Amniotic epithelial cell (primary cell): Measurements from ENCODE around the gene ECE1.
"Not testable (repeated sequence)": the region's sequence is repeated elsewhere in the genome, so short reads cannot be mapped to it uniquely, and the experiment has no call there.

Source experiments
- DNase-seq: peaks from one replicate; pipeline ENCODE4 v3.0.0-alpha.2; 2010; ENCODE audit warnings: low read depth

The ECE1 gene

DNA sequence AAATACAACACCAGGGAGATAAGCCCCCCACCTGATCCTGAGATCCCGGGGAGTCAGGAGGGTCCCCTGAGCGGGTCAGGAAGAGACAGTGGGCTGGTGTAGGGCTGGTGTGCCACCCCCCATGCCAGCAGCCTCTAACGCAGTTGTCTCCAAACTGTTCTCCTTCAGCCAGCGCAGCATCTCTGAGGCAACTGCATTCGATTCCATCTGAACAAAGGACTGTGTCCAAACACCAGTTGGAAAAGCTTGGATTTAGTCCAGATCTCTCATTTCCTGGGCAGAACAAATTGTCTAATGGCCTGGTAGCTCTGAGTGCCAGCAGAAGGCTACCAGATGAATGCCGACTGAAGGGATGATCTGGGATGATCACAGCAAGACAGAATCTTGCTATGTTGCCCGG is 69.4 kb downstream of the ECE1 start:
- DNase-seq = no peak

- DNase-seq = no peak
Measured at GRCh38 chr1:21219674-21220073, 70.6 kb downstream of the ECE1 start.

DNA sequence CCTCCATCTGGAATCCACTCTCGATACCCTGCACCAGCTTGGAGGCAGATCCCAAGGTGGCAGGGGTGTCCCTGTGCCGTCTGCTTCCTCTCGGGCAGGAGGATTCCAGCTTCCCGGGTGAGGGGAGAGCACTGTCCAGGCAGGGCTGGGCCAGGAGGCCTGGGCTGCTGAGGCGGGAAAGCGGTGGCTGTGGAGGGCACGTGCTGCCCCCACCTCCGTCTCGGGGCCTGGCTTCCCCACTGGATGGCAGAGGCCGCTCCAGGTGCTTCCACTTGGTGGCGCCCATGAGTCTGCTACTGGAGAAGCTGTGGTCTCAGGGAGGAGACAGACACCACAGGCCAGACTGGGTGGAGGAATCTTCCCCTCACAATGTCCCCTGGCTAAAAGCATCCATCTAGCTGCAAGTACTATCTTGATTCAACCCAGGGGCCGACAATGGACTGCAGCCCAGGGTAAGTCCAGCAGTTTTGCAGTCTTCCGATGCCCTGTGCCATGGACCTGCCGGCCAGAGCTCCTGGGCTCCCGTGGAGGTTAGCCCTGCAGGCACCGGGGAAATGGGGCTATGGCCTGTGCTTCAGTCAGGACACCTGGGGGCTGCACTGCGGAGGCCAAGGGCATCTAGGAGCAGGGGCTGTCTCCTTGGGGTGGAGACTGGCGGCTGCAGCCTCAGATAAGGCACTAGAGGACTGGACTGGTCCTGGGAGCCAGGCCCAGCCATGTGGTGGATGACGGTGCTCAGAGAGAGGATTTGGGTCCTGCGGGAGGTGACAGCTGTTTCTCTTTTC is 72.3 kb downstream of the ECE1 start:
- no peak for DNase-seq

- peak; percentile 40 for DNase-seq
Measured at GRCh38 chr1:21216835-21217811, 73.1 kb downstream of the ECE1 start.

GRCh38 chr1:21212126-21212525 is 78.1 kb downstream of the ECE1 start:
- no peak for DNase-seq

DNA sequence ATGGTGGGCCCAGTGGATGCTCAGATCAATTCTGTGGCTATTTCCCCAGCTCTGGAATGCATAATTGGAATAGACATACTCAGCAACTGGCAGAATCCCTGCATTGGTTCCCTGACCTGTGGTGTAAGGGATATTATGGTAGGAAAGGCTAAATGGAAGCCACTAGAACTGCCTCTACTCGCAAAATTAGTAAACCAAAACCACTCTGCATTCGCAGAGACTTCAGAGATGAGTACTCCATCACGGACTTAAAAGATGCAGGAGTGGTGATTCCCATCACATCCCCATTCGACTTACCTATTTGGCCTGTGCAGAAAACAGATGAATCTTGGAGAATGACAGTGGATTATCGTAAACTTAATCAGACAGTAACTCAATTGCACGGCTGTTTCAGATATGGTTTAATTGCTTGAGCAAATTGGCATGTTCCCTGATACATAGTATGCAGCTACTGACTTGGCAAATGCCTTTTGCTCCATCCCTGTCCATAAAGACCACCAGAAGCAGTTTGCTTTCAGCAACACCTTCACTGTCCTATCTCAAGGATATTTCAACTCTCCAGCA is 82.0 kb downstream of the ECE1 start:
- not testable (repeated sequence) for DNase-seq

GRCh38 chr1:21206117-21206516 is 84.1 kb downstream of the ECE1 start:
- DNase-seq = no peak

DNA sequence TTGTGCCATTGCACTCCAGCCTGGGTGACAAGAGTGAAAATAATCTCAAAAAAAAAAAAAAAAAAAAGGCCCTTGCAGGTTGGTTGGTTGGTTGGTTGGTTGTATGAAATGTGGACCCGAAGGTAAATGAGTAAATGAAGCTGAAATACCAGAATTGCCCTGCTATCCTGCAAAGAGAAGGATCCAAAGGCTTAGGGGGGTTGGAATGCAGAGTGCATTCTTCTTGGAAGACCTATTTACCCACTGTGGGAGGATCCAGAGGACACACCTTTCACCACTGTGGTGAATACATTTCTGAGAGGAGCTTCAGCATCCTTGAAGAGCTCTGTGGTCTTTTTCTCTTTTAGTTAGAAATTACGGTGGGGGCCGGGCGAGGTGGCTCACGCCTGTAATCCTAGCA is 84.8 kb downstream of the ECE1 start:
- no peak for DNase-seq

GRCh38 chr1:21201650-21202049 is 88.6 kb downstream of the ECE1 start:
- no peak for DNase-seq

- DNase-seq = not testable (repeated sequence)
Measured at GRCh38 chr1:21201238-21201637, 89.0 kb downstream of the ECE1 start.

DNA sequence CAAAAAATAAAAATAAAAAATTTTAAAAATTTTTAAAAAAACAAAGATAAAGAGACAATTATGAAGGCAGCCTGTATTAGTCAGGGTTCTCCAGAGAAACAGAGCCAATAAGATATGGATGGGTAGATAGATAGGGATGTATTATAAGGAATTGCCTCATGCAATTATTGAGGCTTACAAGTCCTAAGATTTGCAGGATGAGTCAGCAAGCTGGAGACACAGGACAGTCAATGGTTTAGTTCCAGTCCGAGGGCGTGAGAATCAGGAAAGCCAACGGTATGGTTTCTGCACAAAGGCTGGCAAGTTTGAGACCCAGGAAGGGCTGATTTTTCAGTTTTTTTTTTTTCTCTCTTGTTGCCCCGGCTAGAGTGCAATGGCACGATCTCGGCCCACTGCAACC is 89.5 kb downstream of the ECE1 start:
- peak; percentile 56 for DNase-seq

GRCh38 chr1:21198929-21199328 is 91.3 kb downstream of the ECE1 start:
- no peak for DNase-seq

DNA sequence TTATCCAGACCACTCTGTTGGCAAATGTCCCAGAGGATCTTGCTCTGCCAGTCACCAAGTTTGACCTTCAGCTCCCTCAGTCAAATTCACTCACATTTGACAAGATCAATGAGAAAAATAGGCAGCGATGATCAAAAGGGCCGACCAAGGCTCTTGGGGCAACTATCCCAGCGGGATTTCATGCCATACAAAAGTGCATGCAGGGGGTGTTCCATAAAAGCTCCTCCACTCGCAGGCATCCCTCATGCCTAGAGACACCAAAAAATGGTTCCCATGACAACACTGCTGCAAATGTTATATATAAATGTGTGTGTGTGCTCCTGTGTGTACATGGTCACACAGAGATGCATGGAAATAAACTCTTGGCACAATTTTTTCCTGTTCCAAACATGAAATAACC is 97.4 kb downstream of the ECE1 start:
- DNase-seq = no peak

GRCh38 chr1:21192284-21192683 is 98.0 kb downstream of the ECE1 start:
- no peak for DNase-seq

DNA sequence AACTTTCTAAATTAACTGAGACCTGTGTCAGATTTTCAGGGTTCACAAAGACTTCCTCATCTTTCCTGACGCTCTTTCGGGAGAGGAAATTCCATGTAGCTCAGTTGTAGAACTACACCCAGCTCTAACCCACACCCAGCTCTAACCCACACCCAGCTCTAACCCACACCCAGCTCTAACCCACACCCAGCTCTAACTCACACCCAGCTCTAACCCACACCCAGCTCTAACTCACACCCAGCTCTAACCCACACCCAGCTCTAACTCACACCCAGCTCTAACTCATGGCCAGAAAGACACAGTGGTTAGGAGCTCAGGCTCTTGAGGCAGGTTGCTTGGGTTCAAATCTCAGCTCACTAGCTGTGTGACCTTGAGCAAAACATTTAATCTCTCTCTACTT is 99.5 kb downstream of the ECE1 start:
- DNase-seq = not testable (repeated sequence)

DNA sequence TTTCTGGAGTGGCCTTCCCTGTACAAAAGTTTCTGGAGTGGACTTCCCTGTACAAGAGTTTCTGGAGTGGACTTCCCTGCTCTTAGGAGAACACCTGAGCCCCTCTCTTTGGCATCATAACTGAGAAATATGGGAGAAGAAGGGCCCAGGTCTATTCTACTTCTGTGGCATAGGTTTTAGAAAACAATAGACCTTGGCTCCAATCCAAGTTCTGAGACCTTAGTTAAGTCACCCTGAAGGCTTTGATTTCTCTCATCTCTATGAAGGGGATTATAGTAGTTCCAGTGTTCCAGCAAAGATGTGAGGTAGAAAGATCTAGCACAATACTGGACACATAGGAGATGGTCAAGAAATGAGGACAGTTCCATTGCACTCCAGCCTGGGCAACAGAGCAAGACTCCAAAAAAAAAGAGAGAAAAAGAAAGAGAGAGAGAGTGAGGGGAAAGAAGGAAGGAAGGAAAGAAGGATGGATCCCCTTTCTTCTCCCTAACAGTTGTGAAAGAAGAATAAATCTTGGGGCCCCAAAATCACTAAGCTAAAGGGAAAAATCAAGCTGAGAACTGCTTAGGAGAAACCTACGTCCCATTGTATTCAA is 100.3 kb downstream of the ECE1 start:
- DNase-seq = no peak

DNA sequence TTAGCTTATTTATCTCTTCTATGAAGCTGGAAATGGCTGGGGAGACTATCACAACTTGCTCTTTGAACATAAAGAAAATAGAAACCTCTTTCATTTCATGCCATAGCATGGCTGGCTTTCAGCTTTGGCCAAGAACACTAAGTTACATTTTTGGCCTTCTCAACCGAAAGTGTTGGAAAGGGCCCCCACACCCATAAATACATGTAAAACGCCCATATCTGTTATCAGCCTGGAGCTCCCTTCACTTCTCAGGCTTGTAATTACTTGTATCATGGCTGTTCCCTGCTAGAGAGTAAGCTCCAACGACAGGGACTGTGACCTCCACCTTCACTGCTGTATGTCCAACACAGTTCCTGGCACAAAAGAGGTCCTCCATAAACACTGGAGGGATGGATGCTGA is 100.8 kb downstream of the ECE1 start:
- no peak for DNase-seq

DNA sequence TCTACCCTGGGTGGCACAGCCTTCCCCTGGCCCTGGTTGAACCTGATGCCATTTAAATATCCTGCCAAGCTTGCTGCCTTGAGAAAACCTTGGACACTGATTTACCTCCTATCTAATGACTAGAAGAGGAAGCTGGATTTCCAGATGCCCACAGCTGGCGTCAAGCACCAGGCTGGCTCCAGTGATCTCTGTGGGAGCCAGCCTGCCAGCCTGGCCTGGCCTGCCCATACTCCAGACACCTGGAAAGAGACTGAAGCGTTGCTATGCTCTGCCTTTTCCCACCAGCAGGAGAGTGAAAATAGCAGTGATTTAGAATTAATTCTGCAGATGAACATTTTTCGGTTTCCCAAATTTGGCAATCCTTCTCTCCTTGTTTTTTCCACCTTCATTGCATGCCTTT is 102.0 kb downstream of the ECE1 start:
- no peak for DNase-seq

DNA sequence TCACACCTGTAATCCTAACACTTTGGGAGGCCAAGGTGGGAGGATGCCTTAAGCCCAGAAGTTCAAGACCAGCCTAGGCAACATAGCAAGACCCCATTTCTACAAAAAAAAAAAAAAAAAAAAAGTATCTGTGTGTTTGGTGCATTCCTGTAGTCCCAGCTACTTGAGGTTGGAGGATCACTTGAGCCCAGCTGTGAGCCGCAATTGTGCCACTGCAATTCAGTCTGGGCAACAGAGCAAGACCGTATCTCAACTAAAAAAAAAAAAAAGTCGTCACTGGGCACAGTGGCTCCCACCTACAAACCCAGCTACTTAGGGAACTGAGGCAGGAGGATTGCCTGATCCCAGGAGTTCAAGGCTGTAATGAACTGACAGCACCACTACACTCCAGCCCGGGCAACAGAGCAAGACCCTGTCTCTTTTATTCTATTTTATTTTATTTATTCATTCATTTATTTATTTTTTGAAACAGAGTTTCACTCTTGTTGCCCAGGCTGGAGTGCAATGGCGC is 105.0 kb downstream of the ECE1 start:
- no peak for DNase-seq

DNA sequence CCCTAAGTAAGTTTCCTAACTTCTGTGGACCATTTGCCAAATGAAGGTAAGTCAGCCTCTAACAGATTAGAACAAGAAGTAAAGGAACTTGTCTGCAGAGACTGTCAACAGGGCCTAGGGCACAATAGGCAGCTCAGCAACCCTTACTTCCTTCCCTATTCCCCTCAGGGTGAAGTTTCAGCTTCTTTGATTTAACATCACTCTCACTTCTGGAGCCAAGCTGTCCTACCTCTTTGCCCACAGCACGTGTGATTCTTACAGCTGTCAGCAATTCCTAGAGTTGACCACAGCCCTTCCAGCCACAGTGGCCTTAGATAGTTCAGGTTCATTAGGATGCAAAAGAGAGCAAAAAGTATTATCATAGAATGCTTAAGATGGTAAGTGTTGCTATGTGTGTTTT is 106.0 kb downstream of the ECE1 start:
- no peak for DNase-seq

GRCh38 chr1:21182181-21182731 is 108.0 kb downstream of the ECE1 start:
- peak; percentile 40 for DNase-seq

DNA sequence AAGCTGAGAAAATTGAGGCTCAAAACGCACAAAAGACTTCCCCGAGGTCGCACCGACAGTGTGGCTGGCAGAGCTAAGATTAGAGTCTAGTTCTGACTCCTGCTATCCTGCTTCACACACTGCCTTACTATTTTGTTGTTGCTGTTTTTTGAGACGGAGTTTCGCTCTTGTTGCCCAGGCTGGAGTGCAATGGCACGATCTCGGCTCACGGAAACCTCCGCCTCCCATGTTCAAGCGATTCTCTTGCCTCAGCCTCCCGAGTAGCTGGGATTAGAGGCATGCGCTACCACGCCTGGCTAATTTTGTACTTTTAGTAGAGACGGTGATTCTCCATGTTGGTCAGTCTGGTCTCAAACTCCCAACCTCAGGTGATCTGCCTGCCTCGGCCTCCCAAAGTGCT is 112.0 kb downstream of the ECE1 start:
- not testable (repeated sequence) for DNase-seq
